Astrocyte of the hippocampus (primary cell): Measurements from ENCODE around the gene CDC34.

ENCODE experiments used
- DNase-seq: peaks from one replicate; pipeline ENCODE4 v3.0.0; 2011; ENCODE audit warnings: low read depth, low spot score

Gene CDC34

GRCh38 chr19:542173-542866 lies 10.8 kb downstream of the CDC34 start:
- DNase-seq, result no peak

GRCh38 chr19:543910-544608 lies 12.5 kb downstream of the CDC34 start, which contains the start of gene GZMM:
GZMM (plus strand) TSS chr19:544053; CDS start chr19:544072, 19 bp downstream.
- no peak for DNase-seq

- no peak for DNase-seq
Measured at GRCh38 chr19:547117-547516, 15.6 kb downstream of the CDC34 start.

GRCh38 chr19:547836-548720 lies 16.5 kb downstream of the CDC34 start:
- DNase-seq, result no peak

GRCh38 chr19:548886-549830 lies 17.6 kb downstream of the CDC34 start:
- no peak for DNase-seq

- DNase-seq, result no peak
Measured at GRCh38 chr19:554817-555216, 23.3 kb downstream of the CDC34 start.

GRCh38 chr19:555474-555808 lies 23.9 kb downstream of the CDC34 start:
- DNase-seq, result no peak

GRCh38 chr19:556611-557382 lies 25.2 kb downstream of the CDC34 start:
- no peak for DNase-seq

GRCh38 chr19:558770-559439 lies 27.3 kb downstream of the CDC34 start:
- peak; percentile 64 for DNase-seq

- no peak for DNase-seq
Measured at GRCh38 chr19:560121-560520, 28.6 kb downstream of the CDC34 start.

GRCh38 chr19:566403-566802 lies 34.8 kb downstream of the CDC34 start:
- DNase-seq, result no peak

GRCh38 chr19:566844-567243 lies 35.3 kb downstream of the CDC34 start:
- DNase-seq, result no peak

- no peak for DNase-seq
Measured at GRCh38 chr19:567296-567900, 35.8 kb downstream of the CDC34 start.

- DNase-seq, result no peak
Measured at GRCh38 chr19:570251-570686, 38.7 kb downstream of the CDC34 start.

- peak; percentile 45 for DNase-seq
Measured at GRCh38 chr19:570937-571565, 39.5 kb downstream of the CDC34 start.

GRCh38 chr19:571566-571974 lies 40.0 kb downstream of the CDC34 start:
- peak; percentile 45 for DNase-seq

- DNase-seq, result peak; percentile 100
Measured at GRCh38 chr19:572140-572742, 40.7 kb downstream of the CDC34 start, which contains the start of gene BSG. BSG (plus strand) TSS chr19:572596; CDS start chr19:572635, 39 bp downstream.
